Measurements from ENCODE around the gene DLGAP1.

DNA sequence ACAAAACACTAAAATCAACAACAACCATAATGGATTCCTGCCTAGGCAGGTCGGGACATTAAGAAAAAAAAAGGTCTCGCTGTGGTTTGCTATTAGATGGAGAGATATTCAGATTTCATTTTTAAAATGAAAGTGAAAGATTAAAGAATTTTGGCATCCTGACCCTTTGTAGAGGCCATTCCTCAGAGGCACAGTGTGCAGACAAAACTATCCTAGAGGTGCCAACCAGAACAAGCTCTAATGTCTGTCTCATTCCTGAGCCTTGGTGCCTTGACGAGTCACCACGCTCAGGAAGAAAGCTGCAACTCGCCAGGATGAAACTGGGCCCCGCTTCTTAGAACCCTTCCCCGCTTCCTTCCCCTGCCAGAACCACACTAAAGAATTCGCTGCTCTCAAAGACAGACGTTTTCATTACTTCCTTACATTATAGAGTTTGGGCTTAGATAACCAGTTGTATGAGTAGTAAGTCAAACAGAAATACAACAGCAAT lies 849.1 kb downstream of the DLGAP1 start:
- TF ChIP-seq, protein P1, sequence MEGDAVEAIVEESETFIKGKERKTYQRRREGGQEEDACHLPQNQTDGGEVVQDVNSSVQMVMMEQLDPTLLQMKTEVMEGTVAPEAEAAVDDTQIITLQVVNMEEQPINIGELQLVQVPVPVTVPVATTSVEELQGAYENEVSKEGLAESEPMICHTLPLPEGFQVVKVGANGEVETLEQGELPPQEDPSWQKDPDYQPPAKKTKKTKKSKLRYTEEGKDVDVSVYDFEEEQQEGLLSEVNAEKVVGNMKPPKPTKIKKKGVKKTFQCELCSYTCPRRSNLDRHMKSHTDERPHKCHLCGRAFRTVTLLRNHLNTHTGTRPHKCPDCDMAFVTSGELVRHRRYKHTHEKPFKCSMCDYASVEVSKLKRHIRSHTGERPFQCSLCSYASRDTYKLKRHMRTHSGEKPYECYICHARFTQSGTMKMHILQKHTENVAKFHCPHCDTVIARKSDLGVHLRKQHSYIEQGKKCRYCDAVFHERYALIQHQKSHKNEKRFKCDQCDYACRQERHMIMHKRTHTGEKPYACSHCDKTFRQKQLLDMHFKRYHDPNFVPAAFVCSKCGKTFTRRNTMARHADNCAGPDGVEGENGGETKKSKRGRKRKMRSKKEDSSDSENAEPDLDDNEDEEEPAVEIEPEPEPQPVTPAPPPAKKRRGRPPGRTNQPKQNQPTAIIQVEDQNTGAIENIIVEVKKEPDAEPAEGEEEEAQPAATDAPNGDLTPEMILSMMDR (IDR thresholded peaks at IDR 0.05) = no peak
- TF ChIP-seq POLR2A (IDR thresholded peaks at IDR 0.05) = no peak
